ENCODE measurements around the gene IGLL5.

Gene IGLL5

GRCh38 chr22:22863001-22863400 is 24.6 kb upstream of the IGLL5 start:
- DNase-seq (ENCODE audit: low spot score): no peak

DNA sequence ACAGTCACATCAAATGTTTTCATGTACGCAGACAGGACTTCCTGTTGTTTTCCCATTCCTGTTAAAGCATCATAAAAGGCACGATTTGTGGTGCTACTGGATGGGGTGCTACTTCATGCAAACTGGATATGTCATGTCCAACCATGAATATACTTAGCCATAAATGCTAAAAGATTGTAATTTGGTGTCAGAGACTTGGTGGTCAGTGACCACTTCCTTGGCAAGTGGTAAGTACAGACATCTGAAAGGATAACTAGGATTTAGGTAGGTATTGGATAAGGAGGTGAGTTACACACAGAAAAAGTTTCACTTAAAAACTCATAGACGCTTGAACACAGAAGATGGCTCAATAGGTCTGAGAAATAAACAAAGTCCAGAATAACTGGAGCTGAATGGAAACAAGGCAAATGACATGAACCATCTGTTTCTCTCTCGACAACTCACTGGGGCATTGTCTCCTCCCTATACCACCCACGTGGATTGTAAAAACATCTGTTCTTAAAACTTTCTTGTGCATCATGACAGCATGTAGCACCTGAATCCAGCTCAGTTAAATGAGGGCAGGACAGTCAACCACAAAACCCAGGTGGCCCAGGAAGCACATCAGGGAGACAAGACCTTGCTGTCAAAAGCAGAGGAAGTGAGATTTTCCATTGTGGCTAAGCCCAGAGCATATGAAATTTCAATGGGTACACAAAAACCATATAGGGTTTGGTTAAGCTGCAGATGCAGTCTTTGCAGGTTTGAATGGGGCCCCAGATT is 22.1 kb upstream of the IGLL5 start:
- DNase-seq (ENCODE audit: low spot score): no peak

DNA sequence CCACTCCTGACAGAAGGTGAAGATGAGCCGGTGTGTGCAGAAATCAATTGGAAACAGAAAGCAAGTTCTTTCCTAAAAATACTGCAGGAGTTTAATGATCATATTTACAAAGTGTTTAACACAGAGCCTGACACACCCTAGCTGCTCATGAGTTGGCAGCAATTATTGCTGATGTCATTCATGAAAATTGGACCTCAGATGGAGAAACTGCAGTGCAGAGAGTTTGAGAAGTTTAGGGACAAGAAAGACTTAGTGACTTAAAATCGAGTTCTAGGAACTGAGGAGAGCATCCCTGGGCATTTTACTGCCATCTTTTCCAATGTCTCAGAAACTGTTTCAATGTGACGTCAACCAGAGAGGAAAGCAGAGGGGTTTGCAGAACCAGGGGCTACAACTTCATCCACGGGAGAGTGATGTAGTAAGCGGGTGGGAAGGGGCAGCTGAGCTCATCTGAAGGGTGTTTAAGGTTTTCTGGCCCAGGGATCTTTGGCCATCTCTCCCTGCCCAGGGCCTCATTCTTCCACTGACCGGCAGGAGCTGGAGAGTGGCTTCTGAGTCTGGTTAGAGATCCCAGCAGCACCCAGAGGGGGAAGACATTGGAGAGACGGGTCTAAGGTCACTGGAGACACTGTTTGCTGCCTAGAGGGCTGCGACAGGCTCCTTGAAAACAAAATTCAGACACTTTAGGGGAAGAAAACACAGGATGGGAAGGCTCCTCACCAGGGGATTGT is 21.1 kb upstream of the IGLL5 start:
- DNase-seq (ENCODE audit: low spot score): no peak

DNA sequence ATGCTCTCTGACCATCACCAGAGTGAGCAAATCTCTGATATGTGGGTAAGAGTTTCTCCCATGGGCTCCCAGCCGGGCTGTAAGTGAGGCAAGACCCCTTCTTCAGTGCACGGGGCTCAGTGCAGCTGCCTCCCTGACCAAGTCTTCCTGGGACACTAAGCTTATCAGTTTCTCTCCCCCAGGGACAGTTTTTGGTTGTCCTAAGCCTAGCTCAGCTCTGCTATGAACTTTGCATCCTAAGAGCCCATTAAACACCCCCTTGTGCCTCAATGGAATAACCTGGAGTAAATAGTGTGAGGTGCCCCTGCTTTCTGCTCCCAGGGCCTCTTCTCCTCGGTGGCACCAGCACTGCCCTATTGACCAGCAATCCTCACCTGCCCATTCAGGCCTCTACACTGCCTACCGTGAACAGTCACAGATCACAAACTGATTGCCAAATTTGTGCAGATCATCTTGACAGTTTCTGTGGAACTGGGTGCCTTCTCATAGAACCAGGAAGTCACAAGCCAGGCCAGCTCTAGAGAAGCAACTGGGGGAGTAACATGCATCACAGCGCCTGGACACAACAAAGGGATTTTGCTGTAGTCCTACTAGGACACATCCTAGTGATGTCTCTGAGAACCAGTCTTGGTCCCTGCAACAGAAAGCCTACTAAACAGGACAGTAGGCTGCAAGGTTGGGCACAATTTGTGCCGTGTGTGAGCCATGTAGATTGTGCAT is 19.5 kb upstream of the IGLL5 start:
- DNase-seq (ENCODE audit: low spot score): no peak

GRCh38 chr22:22870577-22871404 is 16.8 kb upstream of the IGLL5 start:
- DNase-seq (ENCODE audit: low spot score): no peak

- no peak for DNase-seq (ENCODE audit: low spot score)
Measured at GRCh38 chr22:22871536-22872278, 15.9 kb upstream of the IGLL5 start.

- DNase-seq (ENCODE audit: low spot score): no peak
Measured at GRCh38 chr22:22872722-22873708, 14.6 kb upstream of the IGLL5 start.

DNA sequence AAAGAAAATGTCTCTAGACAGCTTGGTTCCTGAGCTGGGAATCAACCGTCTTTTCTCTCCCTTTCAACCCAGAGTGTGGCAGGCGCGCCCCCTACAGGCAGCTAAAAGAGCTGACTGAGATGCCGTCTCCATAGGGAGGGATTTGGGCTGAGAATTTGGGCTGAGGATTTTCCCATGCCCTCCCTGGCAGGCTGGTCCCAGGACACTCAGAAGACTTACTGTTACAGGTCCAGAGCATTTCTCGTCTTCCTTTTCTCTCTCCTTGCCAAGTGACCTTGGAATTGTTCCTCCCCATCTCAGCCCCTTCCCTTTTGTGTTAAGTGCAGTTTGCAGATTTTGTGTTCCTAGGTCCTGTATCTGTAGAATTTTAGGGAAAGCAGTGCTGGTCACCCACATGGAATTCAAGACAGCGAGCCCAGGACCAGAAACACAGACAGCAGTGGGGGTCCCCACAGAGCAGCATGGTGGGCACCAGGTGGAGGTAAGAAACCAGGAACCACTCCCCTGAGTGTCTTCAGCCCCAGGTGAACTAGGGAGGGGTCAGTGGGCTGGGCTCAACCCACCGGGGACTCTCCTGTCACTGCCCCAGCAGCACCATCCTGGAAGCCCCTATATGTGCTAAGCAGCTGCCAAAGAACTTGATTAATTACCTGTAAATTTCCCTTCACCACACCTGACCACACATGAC is 9.9 kb upstream of the IGLL5 start:
- peak; percentile 44 for DNase-seq (ENCODE audit: low spot score)

GRCh38 chr22:22878211-22878570 is 9.4 kb upstream of the IGLL5 start:
- no peak for DNase-seq (ENCODE audit: low spot score)

- no peak for DNase-seq (ENCODE audit: low spot score)
Measured at GRCh38 chr22:22878801-22879674, 8.6 kb upstream of the IGLL5 start.

GRCh38 chr22:22879675-22880155 is 7.9 kb upstream of the IGLL5 start:
- no peak for DNase-seq (ENCODE audit: low spot score)

DNA sequence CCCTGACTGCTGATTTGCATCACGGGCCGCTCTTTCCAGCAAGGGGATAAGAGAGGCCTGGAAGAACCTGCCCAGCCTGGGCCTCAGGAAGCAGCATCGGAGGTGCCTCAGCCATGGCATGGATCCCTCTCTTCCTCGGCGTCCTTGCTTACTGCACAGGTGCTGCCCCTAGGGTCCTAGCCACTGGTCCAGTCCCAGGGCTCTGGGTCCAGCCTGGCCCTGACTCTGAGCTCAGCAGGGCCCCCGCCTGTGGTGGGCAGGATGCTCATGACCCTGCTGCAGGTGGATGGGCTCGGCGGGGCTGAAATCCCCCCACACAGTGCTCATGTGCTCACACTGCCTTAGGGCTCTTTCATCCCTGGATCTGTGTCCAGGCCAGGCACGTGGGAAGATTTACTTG is 7.0 kb upstream of the IGLL5 start:
- DNase-seq (ENCODE audit: low spot score): no peak

DNA sequence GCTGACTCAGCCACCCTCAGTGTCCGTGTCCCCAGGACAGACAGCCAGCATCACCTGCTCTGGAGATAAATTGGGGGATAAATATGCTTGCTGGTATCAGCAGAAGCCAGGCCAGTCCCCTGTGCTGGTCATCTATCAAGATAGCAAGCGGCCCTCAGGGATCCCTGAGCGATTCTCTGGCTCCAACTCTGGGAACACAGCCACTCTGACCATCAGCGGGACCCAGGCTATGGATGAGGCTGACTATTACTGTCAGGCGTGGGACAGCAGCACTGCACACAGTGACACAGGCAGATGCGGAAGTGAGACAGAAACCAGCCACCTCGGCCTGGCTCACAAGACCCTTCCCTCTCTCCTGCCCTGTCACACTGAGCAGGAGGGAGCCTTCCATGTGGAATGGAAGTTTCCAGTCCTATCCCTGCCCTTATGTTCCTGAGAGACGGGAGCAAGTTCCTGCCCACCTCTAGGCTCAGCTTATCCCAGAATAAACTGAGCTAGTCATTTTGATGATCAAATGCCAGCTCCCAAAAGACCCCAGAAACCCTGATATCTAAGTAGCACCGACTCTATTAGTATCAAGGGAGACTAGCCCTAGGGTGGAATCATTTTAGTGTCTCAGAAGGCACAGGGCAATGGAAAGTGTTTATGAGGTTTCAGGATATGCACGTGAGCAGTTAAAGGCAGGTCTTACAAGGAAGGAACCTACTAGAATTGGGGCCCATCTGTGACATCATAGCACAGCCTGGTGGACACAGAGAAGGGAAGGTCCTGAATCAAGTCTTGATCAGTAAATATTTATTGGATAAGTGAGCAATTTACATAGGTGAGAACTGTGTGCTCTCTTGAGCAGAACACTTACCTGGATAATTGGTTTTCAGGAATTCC is 6.3 kb upstream of the IGLL5 start:
- no peak for DNase-seq (ENCODE audit: low spot score)

GRCh38 chr22:22882033-22882717 is 5.4 kb upstream of the IGLL5 start:
- no peak for DNase-seq (ENCODE audit: low spot score)

GRCh38 chr22:22883090-22883727 is 4.4 kb upstream of the IGLL5 start:
- no peak for DNase-seq (ENCODE audit: low spot score)

Data from kidney capillary endothelial cell (primary cell).